GM21528 (cell line): Measurements from ENCODE around the gene DUSP2.

Experiments
- ATAC-seq: cut with Tn5 transposase; IDR thresholded peaks from one replicate; pipeline ENCODE4 v1.9.1; 2021; ENCODE audit warnings: mild to moderate bottlenecking, moderate library complexity; ENCODE audit not compliant: unreplicated experiment, low FRiP score

Gene DUSP2

DNA sequence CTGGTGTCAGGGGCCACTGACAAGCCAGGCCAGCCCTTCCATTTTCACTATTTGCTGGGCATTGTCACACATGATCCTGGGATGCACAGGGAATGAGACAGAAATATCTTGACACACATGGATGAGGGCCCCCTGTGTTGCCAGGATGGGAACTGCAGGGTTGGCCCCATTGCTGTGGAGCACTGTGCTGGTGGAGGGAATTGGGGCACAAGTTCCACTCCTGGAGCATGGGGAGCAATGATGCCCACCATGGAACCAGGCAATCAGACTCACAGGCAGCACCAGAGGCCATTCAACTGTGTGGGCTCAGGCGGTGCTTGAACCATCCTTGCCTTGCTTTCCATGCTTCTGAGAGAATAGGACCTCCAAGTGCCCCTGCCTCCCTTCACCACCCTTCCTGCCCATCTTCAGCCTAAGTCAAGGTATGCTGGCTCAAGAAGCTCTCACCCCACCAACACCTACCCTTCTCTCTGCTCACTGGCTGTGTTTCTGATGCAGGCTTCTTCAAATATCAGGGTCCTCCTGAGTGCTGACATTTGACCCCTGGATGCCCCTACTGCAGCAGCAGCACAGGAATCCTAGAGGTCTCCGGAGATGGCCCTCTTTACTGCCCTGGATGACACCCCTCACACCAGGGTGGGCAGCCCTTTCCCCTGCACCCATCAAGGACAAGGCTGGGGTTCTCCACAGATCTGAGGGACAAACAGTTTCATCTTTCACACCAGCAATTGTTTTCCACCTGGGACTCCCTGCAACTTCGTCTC is 39.9 kb downstream of the DUSP2 start:
- ATAC-seq: no peak

GRCh38 chr2:96104487-96104861 is 40.8 kb downstream of the DUSP2 start:
- no peak for ATAC-seq

DNA sequence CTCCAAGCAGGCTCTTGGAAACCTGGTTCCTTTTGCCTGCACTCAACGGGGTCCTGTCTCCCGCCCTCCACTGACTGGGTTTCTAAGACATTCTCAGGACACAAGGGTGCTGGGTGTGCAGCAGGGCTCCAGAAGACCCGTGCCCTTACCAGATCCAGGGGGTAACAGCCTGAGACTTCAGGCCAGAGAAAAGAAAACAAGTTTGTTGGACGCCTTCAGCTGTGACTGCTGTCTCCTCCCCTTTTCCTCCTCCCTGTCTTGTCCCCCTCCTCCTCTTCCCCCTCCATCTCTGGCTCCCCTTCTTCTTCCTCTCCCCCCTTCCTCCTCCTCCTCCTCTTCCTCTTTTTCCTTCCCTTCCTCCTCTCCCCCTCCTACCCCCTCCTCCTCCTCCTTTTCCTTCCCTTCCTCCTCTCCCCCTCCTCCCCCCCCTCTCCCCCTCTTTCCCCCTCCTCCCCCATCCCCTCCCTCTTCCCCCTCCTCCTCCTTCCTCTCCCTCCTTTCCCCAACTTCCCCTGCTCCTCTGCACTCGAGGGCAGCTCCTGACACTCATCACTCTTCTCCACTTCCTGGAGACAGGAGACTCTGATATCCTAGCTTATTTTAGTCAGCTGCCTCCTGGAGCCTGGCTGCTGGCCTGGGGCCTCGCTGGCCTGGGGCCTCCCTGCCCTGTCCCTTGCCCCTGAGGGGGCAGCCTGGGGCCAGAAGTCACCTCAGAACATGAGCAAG is 41.3 kb downstream of the DUSP2 start:
- ATAC-seq: no peak

DNA sequence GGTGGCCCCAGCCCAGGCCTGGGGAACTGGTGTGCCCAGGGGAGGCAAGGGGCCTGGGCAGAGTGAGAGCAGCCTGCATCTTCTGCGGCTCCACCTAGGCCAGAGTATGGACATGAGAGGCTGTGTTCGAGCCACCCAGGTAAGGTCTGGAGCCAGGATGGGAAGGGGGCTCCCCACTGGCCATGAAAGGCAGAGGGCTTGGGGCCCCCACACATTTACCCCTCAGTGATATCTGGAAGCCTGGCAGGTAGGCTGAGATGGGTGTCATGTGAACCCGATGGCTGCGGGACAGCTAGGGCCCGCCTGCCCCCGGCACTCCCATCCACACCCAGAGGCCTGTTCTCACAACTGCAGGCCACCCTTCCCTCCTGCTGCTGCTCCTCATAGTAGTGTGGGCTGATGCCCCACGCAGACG is 42.0 kb downstream of the DUSP2 start:
- no peak for ATAC-seq

DNA sequence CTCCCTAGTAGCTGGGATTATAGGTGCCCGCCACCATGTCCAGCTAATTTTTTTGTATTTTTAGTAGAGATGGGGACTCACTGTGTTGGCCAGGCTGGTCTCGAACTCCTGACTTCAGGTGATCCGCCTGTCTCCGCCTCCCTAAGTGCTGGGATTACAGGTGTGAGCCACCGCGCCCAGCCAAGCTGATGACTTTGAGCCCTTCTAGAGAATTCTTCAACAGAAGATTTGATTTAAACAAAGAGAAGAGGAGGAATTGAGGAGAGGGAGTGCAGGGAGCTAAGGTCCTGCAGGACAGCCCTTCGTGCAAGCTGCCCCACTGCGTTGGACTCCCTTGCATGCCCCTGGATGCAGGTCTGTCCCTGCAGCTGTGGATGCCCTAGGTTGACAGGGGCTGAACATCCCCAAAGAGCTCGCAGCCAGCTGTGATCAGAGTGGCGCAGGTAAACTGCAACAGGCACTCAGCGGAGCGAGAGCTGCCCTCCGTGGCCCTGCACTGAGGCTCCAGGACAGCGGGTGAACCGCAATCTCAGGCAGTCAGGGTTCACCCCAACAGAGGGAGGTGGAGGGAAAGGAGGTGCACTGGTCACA is 42.5 kb downstream of the DUSP2 start:
- no peak for ATAC-seq

- ATAC-seq: no peak
Observed at GRCh38 chr2:96100893-96101304, 44.3 kb downstream of the DUSP2 start.

- no peak for ATAC-seq
Observed at GRCh38 chr2:96099861-96100798, 45.1 kb downstream of the DUSP2 start.

GRCh38 chr2:96098900-96099590 is 46.2 kb downstream of the DUSP2 start:
- ATAC-seq: no peak

DNA sequence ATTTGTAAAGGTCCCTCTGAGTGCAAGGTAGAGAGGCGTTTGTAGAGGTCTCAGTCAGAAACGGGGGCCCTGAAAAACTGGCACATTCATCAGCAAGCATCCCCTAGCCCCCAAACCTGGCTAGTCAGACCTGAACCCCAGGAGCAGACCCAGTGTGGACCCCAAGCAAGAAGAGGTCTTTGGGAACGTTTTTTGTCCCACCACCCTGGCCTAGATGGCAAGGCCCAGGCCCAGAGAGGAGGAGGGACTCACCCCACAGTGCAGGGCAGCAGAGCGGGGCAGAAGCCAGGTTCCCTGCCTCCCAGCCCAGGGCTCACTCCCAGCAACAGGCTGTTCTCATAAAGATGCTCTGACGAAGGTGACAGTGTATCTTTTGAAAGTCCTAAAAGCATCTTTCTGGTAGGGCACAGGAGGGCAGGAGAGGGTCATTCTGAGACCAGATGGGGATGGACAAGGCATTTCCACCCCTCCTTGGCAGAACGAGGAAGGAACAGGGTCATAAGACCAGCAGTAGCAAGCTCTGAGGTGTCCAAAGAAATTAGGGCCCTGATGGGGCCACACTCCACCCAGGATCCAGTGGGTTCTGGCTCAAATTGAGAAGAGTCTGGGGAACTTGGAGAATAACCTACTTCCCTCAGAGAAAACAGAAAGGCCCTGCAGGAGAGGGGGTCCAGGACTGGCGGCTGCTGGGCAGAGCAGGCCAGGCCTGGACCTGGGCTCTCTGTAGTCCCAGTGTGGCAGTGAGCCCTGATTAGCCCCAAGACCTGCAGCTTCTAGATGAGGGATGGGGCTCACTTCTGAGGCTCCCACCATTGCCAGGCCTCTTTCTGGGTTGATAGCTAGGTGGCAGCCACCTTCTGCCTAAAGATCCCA is 47.1 kb downstream of the DUSP2 start:
- no peak for ATAC-seq

- ATAC-seq: no peak
Observed at GRCh38 chr2:96097441-96097840, 47.8 kb downstream of the DUSP2 start.

DNA sequence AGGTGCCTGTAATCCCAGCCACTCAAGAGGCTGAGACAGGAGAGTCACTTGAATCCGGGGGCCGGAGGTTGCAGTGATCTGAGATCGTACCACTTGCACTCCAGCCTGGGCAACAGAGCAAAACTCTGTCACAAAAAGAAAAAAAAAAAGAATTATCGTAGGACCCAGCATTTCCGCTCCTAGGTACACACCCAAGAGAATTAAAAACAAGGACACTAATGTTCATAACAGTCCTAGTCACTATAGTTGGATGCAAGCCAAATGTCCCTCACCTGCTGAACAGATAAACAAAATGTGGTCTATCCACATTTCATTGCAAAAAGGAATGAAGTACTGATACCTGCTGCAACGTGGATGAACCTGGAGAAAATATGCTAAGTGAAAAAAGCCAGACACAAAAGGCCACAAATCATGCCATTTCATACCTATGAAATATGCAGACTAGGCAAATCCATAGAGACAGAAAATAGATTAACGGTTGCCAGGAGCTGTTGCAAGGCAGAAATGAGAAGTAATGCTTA is 50.1 kb downstream of the DUSP2 start:
- no peak for ATAC-seq

GRCh38 chr2:96093528-96093927 is 51.7 kb downstream of the DUSP2 start:
- ATAC-seq: no peak
